ENCODE results near the gene CITED2. TPM values are rescaled to one million over a fixed set of nuclear protein-coding genes. Genes with fewer than 3 reads are reported as not detected.

CITED2 gene
- total RNA-seq, 1 donor from 2014 or later, result 132 TPM

DNA sequence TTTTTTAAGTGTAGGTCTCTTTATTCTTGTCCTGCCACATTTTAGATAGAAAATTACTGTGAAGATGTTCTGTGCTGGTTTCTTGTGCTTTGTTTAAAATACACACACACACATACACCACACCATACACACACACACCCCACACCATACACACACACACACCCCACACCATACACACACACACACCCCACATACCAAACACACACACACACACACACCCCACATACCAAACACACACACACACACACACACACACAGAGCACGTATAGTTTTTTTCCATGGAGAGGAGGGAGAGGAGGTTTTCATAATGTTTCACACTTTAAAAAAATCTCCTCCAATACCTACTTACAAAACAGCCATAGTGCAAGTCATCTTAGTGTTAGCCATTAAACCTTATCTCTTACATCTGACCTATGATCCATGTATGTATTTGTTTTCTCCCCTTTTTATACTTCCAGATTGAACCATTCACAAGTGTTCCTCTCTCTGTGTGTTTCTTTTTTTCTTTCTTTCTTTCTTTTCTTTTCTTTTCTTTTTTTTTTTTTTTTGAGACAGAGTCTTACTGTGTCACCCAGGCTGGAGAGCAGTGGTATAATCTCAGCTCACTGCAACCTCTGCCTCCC lies 19.7 kb upstream of the CITED2 start:
- H3K27ac ChIP-seq, result no peak overlapping the region
- H3K36me3 ChIP-seq, result no peaks in the 10 kb centered on the region
- intact Hi-C loops (cut with DNase I), result no loop called here
- H3K4me1 ChIP-seq, result no peaks in the 10 kb centered on the region
- no peaks in the 10 kb centered on the region for H3K27me3 ChIP-seq
- no peak overlapping the region for H3K4me3 ChIP-seq
- no peaks in the 10 kb centered on the region for H3K9me3 ChIP-seq
- no peak for TF ChIP-seq POLR2A (IDR thresholded peaks at IDR 0.05)
- TF ChIP-seq, protein P1, sequence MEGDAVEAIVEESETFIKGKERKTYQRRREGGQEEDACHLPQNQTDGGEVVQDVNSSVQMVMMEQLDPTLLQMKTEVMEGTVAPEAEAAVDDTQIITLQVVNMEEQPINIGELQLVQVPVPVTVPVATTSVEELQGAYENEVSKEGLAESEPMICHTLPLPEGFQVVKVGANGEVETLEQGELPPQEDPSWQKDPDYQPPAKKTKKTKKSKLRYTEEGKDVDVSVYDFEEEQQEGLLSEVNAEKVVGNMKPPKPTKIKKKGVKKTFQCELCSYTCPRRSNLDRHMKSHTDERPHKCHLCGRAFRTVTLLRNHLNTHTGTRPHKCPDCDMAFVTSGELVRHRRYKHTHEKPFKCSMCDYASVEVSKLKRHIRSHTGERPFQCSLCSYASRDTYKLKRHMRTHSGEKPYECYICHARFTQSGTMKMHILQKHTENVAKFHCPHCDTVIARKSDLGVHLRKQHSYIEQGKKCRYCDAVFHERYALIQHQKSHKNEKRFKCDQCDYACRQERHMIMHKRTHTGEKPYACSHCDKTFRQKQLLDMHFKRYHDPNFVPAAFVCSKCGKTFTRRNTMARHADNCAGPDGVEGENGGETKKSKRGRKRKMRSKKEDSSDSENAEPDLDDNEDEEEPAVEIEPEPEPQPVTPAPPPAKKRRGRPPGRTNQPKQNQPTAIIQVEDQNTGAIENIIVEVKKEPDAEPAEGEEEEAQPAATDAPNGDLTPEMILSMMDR (IDR thresholded peaks at IDR 0.05), result no peak
- DNase-seq (ENCODE audit: extremely low spot score in 2 of 2), result no peak

DNA sequence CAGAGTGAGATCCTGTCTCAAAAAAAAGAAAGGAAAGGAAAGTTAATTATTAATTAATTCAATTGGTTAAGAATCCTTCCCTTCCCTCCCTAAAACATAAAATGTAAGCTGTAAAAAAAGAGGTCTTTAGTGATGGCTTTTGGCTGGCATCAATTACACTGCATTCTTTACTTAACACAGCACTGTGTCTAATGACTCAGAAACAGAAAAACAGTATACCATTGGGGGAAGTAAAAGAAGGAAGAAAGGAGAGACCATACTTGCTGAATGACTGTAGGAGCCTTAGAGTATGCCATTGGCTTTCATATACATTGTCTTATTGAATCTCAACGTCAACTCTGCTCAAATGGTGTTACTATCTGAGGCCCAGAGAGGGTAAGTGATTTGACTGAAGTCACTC lies 18.3 kb upstream of the CITED2 start:
- Histone ChIP-seq H3K9me3 (no peaks in the 10 kb centered on the region), H3K4me3 (no peak overlapping the region), H3K36me3 (no peaks in the 10 kb centered on the region), H3K4me1 (no peaks in the 10 kb centered on the region), H3K27me3 (no peaks in the 10 kb centered on the region), H3K27ac (no peak overlapping the region)
- TF ChIP-seq POLR2A (IDR thresholded peaks at IDR 0.05) (no peak), POLR2AphosphoS5 (IDR thresholded peaks at IDR 0.05; ENCODE audit: insufficient read depth in 1 of 2, low read depth in 1 of 2) (no peak)
- no peak for DNase-seq (ENCODE audit: extremely low spot score in 2 of 2)
- intact Hi-C loops (cut with DNase I), result no loop called here

DNA sequence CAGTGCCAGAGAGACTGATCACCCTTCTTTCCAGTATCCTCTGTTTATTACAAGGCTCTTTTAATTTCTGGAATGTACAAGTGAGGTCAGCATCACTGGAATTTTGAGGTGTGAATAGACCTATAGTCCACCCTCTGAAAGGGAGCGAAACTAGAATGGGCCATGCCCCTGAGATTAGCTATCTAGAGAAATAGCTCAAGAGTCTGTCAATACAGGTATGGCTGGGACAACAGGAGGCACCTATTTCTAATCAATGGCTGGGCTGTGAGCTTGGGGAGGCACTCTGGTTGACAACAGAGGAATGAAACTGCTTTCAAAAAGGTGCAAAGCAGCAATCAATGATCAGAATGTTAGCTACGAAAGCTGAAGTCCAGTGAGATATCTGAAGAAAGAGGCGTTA lies 17.3 kb upstream of the CITED2 start:
- H3K9me3 ChIP-seq, result no peaks in the 10 kb centered on the region
- no peak for DNase-seq (ENCODE audit: extremely low spot score in 2 of 2)
- intact Hi-C loops (cut with DNase I), result no loop called here
- no peaks in the 10 kb centered on the region for H3K4me1 ChIP-seq
- TF ChIP-seq, protein P1 (IDR thresholded peaks at IDR 0.05), result no peak
- no peak for TF ChIP-seq POLR2AphosphoS5 (IDR thresholded peaks at IDR 0.05; ENCODE audit: insufficient read depth in 1 of 2, low read depth in 1 of 2)
- no peak for TF ChIP-seq POLR2A (IDR thresholded peaks at IDR 0.05)
- no peak overlapping the region for H3K27ac ChIP-seq
- H3K36me3 ChIP-seq, result no peaks in the 10 kb centered on the region
- no peak overlapping the region for H3K4me3 ChIP-seq
- no peaks in the 10 kb centered on the region for H3K27me3 ChIP-seq

DNA sequence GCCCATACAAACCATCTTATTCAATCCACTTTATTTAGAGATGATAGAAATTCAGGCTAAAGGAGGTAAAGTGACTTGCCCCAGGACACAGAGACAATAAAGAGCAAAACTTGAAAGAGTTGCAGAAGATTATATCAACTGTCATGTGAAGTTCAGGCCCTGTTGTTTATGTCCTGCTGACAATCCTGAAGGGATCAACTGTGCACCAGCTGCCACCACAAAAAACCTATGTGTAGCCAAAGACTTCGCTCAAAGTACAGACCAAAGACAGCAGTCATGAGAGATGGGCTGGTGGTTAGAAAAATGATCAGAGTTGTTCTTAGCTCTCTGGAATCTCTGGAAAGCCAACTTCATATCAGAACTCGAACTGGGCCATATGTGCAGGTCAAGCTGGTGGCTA lies 16.0 kb upstream of the CITED2 start:
- no peak for DNase-seq (ENCODE audit: extremely low spot score in 2 of 2)
- no peak overlapping the region for H3K4me3 ChIP-seq
- intact Hi-C loops (cut with DNase I), result no loop called here
- H3K27me3 ChIP-seq, result no peaks in the 10 kb centered on the region
- H3K4me1 ChIP-seq, result no peaks in the 10 kb centered on the region
- no peak for TF ChIP-seq POLR2A (IDR thresholded peaks at IDR 0.05)
- no peak for TF ChIP-seq POLR2AphosphoS5 (IDR thresholded peaks at IDR 0.05; ENCODE audit: insufficient read depth in 1 of 2, low read depth in 1 of 2)
- TF ChIP-seq, protein P1 (IDR thresholded peaks at IDR 0.05), result no peak
- no peak overlapping the region for H3K27ac ChIP-seq
- H3K36me3 ChIP-seq, result no peaks in the 10 kb centered on the region
- no peaks in the 10 kb centered on the region for H3K9me3 ChIP-seq

DNA sequence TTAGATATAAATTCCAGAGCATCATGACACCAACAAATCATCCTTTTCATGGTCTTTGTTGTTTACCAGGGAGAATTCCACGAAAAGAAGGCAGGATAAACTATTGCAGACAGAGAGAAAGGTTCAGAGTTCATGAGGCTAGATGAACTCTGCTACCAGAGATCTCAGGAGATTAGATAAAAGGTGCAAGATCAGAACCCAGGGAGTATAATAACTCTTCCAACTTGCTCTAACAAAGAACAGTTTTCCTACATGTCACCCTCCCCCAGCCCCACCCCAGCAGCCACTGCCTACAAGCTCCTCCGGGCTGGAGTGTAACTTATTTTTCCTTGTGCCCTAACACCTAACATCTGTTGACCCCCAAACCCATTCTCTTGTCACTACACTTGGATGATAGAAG lies 13.9 kb upstream of the CITED2 start:
- intact Hi-C loops (cut with DNase I), result no loop called here

More for the DNA sequence above, 13.9 kb upstream of the CITED2 start:
- no peaks in the 10 kb centered on the region for H3K9me3 ChIP-seq
- no peak overlapping the region for H3K27ac ChIP-seq
- TF ChIP-seq POLR2A (IDR thresholded peaks at IDR 0.05) (no peak), POLR2AphosphoS5 (IDR thresholded peaks at IDR 0.05; ENCODE audit: insufficient read depth in 1 of 2, low read depth in 1 of 2) (no peak)
- TF ChIP-seq, protein P1 (IDR thresholded peaks at IDR 0.05), result no peak
- H3K27me3 ChIP-seq, result no peaks in the 10 kb centered on the region
- no peak for DNase-seq (ENCODE audit: extremely low spot score in 2 of 2)
- H3K36me3 ChIP-seq, result no peaks in the 10 kb centered on the region
- H3K4me3 ChIP-seq, result no peak overlapping the region
- no peaks in the 10 kb centered on the region for H3K4me1 ChIP-seq

All from vagina (tissue), 2 donors.